CD4-positive, alpha-beta T cell treated with Interleukin-4 for 4 hours (primary cell): ENCODE results near the gene FARP1.
"Not testable (repeated sequence)": the region's sequence is repeated elsewhere in the genome, so short reads cannot be mapped to it uniquely, and the experiment has no call there.

ENCODE experiments used
- DNase-seq: peaks from one replicate; pipeline ENCODE4 v3.0.0-alpha.2; 2020

Gene FARP1

GRCh38 chr13:98267080-98267912, 124.4 kb downstream of the FARP1 start:
- no peak for DNase-seq

GRCh38 chr13:98269386-98269785, 126.5 kb downstream of the FARP1 start:
- no peak for DNase-seq

GRCh38 chr13:98270819-98271218, 127.9 kb downstream of the FARP1 start:
- no peak for DNase-seq

- DNase-seq: not testable (repeated sequence)
Observed at GRCh38 chr13:98271646-98272045, 128.8 kb downstream of the FARP1 start.

- DNase-seq: no peak
Observed at GRCh38 chr13:98272549-98272948, 129.7 kb downstream of the FARP1 start.

- DNase-seq: no peak
Observed at GRCh38 chr13:98273067-98273823, 130.4 kb downstream of the FARP1 start.

- DNase-seq: no peak
Observed at GRCh38 chr13:98273824-98274742, 131.2 kb downstream of the FARP1 start.

- no peak for DNase-seq
Observed at GRCh38 chr13:98274921-98275487, 132.1 kb downstream of the FARP1 start.

GRCh38 chr13:98275681-98276171, 132.8 kb downstream of the FARP1 start:
- no peak for DNase-seq

GRCh38 chr13:98276486-98276885, 133.6 kb downstream of the FARP1 start:
- no peak for DNase-seq

GRCh38 chr13:98278068-98278724, 135.3 kb downstream of the FARP1 start:
- DNase-seq: no peak

- DNase-seq: no peak
Observed at GRCh38 chr13:98279473-98280175, 136.7 kb downstream of the FARP1 start.

- DNase-seq: no peak
Observed at GRCh38 chr13:98280176-98280510, 137.2 kb downstream of the FARP1 start.

GRCh38 chr13:98284679-98285078, 141.8 kb downstream of the FARP1 start:
- DNase-seq: no peak

GRCh38 chr13:98285317-98285716, 142.4 kb downstream of the FARP1 start:
- no peak for DNase-seq

- DNase-seq: no peak
Observed at GRCh38 chr13:98285852-98286594, 143.1 kb downstream of the FARP1 start.

- DNase-seq: no peak
Observed at GRCh38 chr13:98286799-98287198, 143.9 kb downstream of the FARP1 start.

GRCh38 chr13:98288211-98288610, 145.3 kb downstream of the FARP1 start:
- DNase-seq: no peak

GRCh38 chr13:98289339-98289945, 146.5 kb downstream of the FARP1 start:
- DNase-seq: no peak

- no peak for DNase-seq
Observed at GRCh38 chr13:98290261-98290660, 147.4 kb downstream of the FARP1 start.
